K562 treated with DMSO at 1 percent for 12 hours (cell line): ENCODE results near the gene SELENOO. TPM values are rescaled to one million over a fixed set of nuclear protein-coding genes. Genes with fewer than 3 reads are reported as not detected.

Experiments
- total RNA-seq: library from RNA; unstranded; fragments of 300-600 nt; gene quantifications from 2 replicates; pipeline ENCODE4 v1.2.3, GENCODE V29; 2022; ENCODE audit not compliant: insufficient read depth

Gene SELENOO
- 31.2 and 31.8 TPM in 2 replicates for total RNA-seq

GRCh38 chr22:50200461-50201190, at the start of gene SELENOO:
TSS of gene SELENOO (plus strand) at chr22:50201011. CDS start at chr22:50201037, 26 bp downstream.

GRCh38 chr22:50170453-50171318, 30.1 kb upstream of the SELENOO start, which contains the start of gene PANX2:
TSS of gene PANX2 (plus strand) at chr22:50170731. CDS start at chr22:50170731, 0 bp downstream.

GRCh38 chr22:50185375-50186087, 15.3 kb upstream of the SELENOO start, which contains the start of gene TRABD:
TSS of gene TRABD (plus strand) at chr22:50185913. CDS start at chr22:50193061, 7,148 bp downstream.

GRCh38 chr22:50244420-50245213, 43.8 kb downstream of the SELENOO start, which contains the start of gene TUBGCP6:
TSS of gene TUBGCP6 (minus strand) at chr22:50245023. CDS start at chr22:50244459, 564 bp downstream.

GRCh38 chr22:50250555-50251476, 50.0 kb downstream of the SELENOO start, which contains the start of gene HDAC10:
TSS of gene HDAC10 (minus strand) at chr22:50251265. CDS start at chr22:50251032, 233 bp downstream.

GRCh38 chr22:50261615-50262459, 61.0 kb downstream of the SELENOO start, which contains the start of gene MAPK12:
TSS of gene MAPK12 (minus strand) at chr22:50261683. CDS start at chr22:50261509, 174 bp downstream.

Other genes starting within 250 kb of the SELENOO start
- gene PIM3, start 240.2 kb upstream of the SELENOO start, total RNA-seq: 74.3 and 74.5 TPM in 2 replicates
- 0.16 TPM in 1 of 2 replicates, not detected in the other for gene IL17REL, start 188.2 kb upstream of the SELENOO start, total RNA-seq
- not detected in 2 replicates for gene TTLL8, start 142.7 kb upstream of the SELENOO start, total RNA-seq
- 0.69 and 0.74 TPM in 2 replicates for gene MLC1, start 115.6 kb upstream of the SELENOO start, total RNA-seq
- gene MOV10L1, start 111.0 kb upstream of the SELENOO start, total RNA-seq: 1.1 TPM in 1 of 2 replicates, not detected in the other
- 22.8 and 30.2 TPM in 2 replicates for gene PANX2, start 30.3 kb upstream of the SELENOO start, total RNA-seq
- gene TRABD, start 15.1 kb upstream of the SELENOO start, total RNA-seq: 47.8 and 54.8 TPM in 2 replicates
- gene TUBGCP6, start 44.0 kb downstream of the SELENOO start, total RNA-seq: 10.2 and 28.1 TPM in 2 replicates
- 20.5 and 35.8 TPM in 2 replicates for gene HDAC10, start 50.3 kb downstream of the SELENOO start, total RNA-seq
- gene MAPK12, start 60.7 kb downstream of the SELENOO start, total RNA-seq: 18.9 and 24.6 TPM in 2 replicates
- 3.8 and 5.0 TPM in 2 replicates for gene MAPK11, start 69.4 kb downstream of the SELENOO start, total RNA-seq
- 18.4 and 33.9 TPM in 2 replicates for gene PLXNB2, start 106.6 kb downstream of the SELENOO start, total RNA-seq
- 1.6 and 2.8 TPM in 2 replicates for gene DENND6B, start 126.0 kb downstream of the SELENOO start, total RNA-seq
- 41.2 and 53.8 TPM in 2 replicates for gene PPP6R2, start 142.3 kb downstream of the SELENOO start, total RNA-seq